HG02610 (cell line): ENCODE measurements around the gene NAA60.
"Not testable (repeated sequence)": the region's sequence is repeated elsewhere in the genome, so short reads cannot be mapped to it uniquely, and the experiment has no call there.

Experiments
- ATAC-seq: cut with Tn5 transposase; IDR thresholded peaks from one replicate; pipeline ENCODE4 v1.9.1; 2021; ENCODE audit warnings: mild to moderate bottlenecking, moderate library complexity; ENCODE audit not compliant: unreplicated experiment

Gene NAA60

DNA sequence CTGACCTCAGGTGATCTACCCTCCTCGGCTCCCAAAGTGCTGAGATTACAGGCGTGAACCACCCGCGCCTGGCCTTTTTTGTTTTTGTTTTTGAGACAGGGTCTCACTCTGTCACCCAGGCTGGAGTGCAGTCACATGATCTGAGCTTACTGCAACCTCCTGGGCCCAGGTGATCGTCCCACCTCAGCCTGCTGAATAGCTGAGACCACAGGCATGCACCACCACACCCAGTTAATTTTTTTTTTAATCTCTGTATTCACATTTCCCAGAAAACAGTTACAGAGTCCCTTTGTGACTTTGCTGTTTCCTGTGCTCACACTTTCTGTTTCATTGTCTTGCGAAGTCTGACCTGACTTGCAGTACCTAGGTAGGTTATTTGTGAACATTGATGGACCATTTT lies 60.0 kb downstream of the NAA60 start:
- no peak for ATAC-seq

DNA sequence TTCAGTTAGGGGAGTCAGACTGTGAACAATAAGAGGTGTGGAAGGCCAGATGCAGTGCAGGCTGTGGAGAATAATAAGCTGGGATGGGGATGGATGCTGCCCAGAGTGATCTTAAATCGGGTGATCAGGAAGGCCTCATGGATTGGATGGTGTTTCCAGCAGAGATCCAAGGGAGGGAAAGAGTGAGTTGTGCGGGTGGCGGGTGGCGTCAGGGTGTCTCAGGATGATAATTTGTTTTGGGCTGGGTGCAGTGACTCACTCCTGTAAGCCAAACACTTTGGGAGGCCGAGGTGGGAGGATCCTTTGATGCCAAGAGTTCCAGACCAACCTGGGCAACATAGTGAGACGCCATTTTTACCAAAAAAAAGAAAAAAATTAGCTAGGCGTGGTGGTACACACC lies 65.3 kb downstream of the NAA60 start:
- no peak for ATAC-seq

DNA sequence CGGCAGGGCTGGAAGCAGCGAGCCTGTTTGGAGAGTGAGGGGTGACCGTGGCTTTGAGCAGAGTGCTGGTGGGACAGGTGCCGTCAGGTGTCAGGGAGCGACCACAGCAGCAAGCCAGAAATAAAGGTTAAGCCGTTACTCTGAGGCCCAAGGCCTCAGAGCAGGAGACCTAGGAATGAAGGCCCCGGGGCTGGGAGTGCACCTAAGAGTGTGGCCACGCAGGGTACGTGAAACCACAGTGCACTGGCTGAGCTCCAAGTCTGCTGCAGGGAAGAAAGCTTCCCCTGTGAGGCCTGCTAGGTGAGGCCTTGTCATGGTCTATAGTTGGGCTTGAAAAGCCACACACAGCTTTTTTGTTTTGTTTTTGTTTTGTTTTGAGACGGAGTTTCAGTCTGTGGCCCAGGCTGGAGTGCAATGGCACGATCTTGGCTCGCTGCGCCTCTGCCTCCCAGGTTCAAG lies 66.0 kb downstream of the NAA60 start:
- peak; percentile 80 for ATAC-seq

- no peak for ATAC-seq
Observed at GRCh38 chr16:3510416-3510815, 66.9 kb downstream of the NAA60 start.

DNA sequence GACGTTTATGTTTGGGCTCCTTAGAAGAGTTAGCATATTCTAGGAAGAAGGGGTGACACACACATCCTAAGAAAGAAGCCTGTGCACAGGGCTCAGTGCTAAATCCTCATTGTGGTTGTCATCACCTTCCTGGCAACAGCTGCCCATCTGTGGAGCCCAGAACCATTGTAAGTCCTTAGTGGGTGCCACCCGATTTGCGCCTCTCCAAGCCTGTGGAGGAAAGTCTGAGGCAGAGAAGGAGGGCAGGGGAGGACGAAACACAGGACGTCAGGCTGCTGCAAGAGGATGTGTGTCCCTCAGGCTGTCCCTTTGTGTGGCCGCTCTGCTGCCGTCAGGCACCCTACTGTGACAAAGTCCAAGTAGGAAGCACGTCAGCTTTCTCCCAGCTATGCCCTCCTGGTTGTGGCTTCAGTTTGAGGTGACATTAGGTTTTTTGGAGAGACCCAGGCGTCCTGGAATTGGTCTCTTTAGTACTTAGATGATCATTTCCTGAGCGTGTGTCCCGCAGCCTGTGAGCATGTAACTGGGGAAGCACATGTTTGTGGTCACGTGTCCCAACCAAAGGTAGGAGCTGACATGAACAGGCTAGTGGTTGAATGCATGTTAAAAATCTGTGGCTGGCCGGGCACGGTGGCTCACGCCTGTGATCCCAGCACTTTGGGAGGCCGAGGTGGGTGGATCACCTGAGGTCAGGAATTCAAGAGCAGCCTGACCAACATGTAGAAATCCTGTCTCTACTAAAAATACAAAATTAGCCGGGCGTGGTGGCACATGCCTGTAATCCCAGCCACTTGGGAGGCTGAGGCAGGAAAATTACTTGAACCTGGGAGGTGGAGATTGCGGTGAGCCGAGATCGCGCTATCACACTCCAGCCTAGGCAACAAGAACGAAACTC lies 68.1 kb downstream of the NAA60 start:
- ATAC-seq = no peak

- ATAC-seq = no peak
Observed at GRCh38 chr16:3513892-3514583, 70.6 kb downstream of the NAA60 start.

GRCh38 chr16:3514621-3515020 lies 71.1 kb downstream of the NAA60 start:
- ATAC-seq = no peak

- no peak for ATAC-seq
Observed at GRCh38 chr16:3515897-3516296, 72.4 kb downstream of the NAA60 start.

- no peak for ATAC-seq
Observed at GRCh38 chr16:3518292-3518985, 75.0 kb downstream of the NAA60 start.

GRCh38 chr16:3518986-3519348 lies 75.5 kb downstream of the NAA60 start:
- no peak for ATAC-seq

GRCh38 chr16:3519581-3519980 lies 76.1 kb downstream of the NAA60 start:
- ATAC-seq = no peak

DNA sequence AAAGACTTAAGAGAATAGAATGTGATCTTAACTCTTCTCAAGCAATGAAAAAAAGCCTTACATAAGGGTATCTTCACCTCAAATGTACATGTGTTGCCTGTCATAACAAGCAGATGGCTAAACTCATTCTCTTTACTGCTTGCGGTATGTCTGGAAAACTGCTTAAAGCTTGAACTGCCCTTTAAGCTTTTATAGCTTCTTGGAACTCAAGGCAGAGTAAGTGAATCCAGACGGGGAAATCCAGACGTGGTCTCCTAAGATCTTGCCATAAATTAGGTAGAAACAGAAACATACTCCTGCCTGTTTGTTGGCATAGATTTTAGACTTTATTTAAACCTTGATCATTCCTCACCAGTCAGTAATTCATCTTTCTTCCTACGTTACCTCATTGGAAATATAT lies 76.9 kb downstream of the NAA60 start:
- ATAC-seq = no peak

DNA sequence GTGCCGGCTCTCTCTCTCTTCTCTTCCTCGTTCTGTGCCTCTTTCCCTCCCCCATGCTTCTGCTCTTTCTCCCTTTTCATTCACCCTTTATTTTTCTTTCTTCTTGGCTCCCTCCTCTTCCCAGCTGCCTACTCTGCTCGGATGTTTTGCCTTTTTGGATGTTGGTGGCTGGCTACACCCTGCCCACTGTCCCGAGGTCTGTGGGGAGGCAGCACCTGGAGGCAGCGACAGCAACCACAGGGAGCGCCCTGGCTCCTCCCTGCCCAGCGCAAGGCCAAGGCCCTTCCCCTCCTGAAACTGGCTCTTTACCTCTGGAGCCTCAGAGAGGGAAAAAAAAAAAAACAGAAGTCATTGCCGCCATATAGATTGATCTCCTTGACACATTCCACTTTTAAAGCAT lies 77.4 kb downstream of the NAA60 start:
- no peak for ATAC-seq

DNA sequence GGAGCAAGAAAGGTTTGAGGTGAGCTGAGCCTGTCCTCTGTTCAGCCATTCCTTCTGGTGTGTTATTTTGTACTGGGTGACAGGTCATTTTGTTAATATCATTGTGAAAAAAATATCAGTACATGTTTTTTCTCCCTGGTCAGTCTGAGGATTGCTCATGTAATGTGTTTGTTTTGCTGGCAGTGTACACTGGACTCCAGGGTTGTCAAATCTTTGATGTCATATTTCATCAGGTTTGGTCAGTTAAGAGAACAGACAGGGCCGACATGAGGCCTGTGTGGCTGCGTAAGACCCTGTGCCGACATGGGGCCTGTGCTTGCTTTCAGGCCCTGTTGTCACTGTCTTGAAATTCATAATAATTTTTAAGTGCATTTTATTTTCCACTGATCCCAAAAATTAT lies 79.8 kb downstream of the NAA60 start:
- no peak for ATAC-seq

DNA sequence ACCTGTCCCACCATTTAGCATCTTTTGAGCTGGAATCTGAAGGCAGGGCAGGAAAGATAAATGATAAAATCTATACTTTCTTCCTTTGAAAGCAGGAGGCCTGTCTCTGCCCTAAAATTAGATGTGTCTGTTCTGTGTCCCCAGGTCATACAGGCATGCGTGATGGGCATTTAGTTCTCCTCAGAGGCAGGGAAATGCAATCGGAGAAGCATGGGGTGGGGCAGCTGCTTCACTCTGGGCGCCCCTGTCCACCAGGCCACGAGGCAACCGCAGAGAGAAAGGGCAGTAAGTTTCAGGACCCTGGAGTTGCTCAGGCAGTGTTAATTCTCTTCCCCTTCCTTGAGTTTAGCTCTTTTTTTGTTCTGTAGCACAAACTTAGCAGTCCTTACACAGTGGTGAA lies 82.5 kb downstream of the NAA60 start:
- ATAC-seq = no peak

- not testable (repeated sequence) for ATAC-seq
Observed at GRCh38 chr16:3527216-3527829, 83.8 kb downstream of the NAA60 start.

DNA sequence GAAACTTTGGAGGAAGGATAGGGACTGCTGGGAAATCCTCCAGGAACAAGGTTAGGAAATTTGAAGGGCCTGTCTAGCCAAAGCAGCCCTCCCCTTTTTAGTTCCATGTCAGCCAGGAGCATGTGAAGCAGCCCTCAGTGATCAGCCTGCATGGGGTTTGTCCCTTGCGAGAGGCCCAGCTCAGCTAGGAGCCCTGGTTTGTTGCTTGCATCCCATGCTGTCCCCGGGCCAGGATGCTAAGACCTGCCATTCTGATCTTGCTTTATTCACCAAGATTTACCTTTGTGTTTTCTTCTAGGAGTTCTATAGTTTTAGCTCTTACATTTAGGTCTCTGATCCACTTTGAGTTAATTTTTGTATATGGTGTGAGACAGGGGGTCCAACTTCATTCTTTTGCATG lies 84.9 kb downstream of the NAA60 start:
- ATAC-seq = no peak

DNA sequence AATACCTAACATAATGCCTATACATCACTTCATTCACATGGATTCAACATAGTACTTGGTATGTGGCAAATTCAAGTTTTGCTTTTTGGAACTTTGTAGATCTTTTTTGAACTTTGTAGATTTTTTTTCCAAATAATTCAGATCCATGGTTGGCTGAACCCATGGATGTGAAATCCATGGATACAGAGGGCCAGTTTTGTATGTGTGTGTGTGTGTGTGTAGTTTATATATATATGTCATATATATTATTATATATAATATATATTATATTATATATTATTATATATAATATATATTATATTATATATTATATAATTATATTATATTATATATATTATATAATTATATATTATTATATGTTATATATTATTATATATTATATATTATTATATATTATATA lies 85.7 kb downstream of the NAA60 start:
- no peak for ATAC-seq

DNA sequence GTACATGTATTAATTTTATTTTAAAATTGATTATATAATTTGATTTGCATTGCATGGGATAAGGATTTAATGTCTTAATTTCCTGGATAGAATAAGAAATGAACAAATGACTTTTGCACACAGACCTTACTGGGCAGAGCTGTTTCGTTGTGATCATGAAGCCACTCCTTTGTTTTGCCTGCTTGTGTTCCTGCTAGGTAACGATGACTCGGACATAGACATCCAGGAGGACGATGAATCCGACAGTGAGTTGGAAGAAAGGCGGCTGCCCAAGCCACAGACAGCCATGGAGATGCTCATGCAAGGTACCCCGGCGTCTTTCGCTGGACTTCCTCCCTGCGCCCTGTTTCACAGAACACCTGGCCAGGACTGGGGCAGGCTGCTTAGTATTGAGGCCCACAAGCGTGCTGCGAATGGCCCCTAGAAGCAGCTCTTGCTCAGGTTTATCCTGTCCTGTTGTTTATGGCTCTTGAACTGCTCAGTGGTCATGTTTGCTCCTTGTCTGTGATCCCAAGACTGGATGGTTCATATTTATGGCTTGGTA lies 87.0 kb downstream of the NAA60 start:
- ATAC-seq = no peak

DNA sequence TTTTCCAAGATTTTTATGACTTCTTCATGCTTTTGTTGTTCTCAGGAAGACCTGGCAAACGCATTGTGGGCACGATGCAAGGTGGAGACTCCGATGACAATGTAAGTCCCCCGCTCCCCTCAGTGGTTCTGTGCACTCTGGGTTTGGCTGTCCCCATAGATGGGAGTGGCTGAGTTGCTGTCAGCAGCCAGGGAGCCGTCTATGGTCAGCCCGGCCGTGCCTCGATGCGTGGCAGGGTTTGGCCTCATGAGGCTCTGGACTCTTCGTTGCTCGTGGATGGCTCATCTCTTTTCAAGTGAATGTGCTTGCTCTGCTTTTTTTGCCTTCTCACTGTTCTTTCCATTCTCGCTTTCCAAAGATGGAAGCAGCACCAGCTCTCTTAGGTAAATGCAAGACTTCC lies 89.3 kb downstream of the NAA60 start:
- ATAC-seq = no peak

DNA sequence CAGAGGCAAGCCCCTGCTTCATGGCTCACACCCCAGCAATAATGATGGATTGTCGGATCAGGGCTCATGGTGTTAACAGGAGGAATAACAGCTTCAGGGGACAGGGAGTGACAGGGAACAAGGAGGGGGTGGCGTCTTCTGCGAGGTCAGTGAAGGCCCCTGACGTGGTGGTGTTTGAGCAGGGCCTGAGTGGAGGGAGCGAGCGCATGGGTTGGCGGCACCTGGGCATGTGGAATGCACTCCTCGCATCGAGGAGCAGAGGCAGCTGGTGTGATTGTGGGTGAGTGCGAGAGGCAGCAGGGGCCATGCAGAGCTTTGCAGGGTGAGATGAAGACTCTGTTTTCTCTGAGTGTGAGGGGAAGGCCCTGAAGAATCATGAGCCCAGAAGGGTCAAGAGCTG lies 90.6 kb downstream of the NAA60 start:
- ATAC-seq = no peak
